Cardiac muscle cell (in vitro differentiated cells and primary cell): ENCODE data around the gene MBTPS2. TPM values are rescaled to one million over a fixed set of nuclear protein-coding genes. Genes with fewer than 3 reads are reported as not detected.
A peak's percentile ranks its signal among the peaks of the same experiment; 100 is the strongest.

ENCODE experiments used
- DNase-seq, 2 donors: peaks; one replicate each; pipeline versions ENCODE4 v3.0.0 to v3.0.0-alpha.2; 2010 to 2017; ENCODE audit warnings: low read depth in 1 of 2, low spot score in 1 of 2
- H3K27ac ChIP-seq: fragments of 200-600 bp; sonication (generic); 2 replicates; pipeline ENCODE4 v1.5.1; 2016
- H3K27me3 ChIP-seq: fragments of 200-600 bp; sonication (generic); 2 replicates; pipeline ENCODE4 v1.6.0; 2016; ENCODE audit warnings: control low read depth
- H3K36me3 ChIP-seq: fragments of 200-600 bp; sonication (generic); 2 replicates; pipeline ENCODE4 v1.5.1; 2016; ENCODE audit warnings: control low read depth
- H3K4me1 ChIP-seq: fragments of 200-600 bp; sonication (generic); 2 replicates; pipeline ENCODE4 v1.8.1; 2017; ENCODE audit warnings: low read depth, mild to moderate bottlenecking, mixed run types
- H3K4me3 ChIP-seq: fragments of 200-600 bp; sonication (generic); 2 replicates; pipeline ENCODE4 v1.5.1; 2016; ENCODE audit warnings: mild to moderate bottlenecking
- H3K9me3 ChIP-seq: fragments of 200-600 bp; sonication (generic); 2 replicates; pipeline ENCODE4 v1.5.1; 2017; ENCODE audit warnings: low read depth, mild to moderate bottlenecking, control low read depth
- polyA plus RNA-seq: library from polyadenylated mRNA; unstranded; fragments of >200 nt; fragmentation: Nextera tagmentation; extraction: Ambion mirVana; gene quantifications from 2 replicates; pipeline ENCODE4 v1.2.1, GENCODE V29; 2016
- total RNA-seq: library from RNA; depleted of rRNA; stranded (reverse); fragments of >200 nt; gene quantifications from 2 replicates; pipeline ENCODE4 v1.2.3, GENCODE V29; 2016
- TF ChIP-seq, protein P1 (sequence below): IDR thresholded peaks from 2 replicates; pipeline ENCODE4 v1.5.1; 2012; ENCODE audit warnings: low read depth, mild to moderate bottlenecking, low read length

MBTPS2 gene
- total and polyA plus RNA-seq, 2 experiments from 2014 or later, result 9.1 to 20.5 TPM

DNA sequence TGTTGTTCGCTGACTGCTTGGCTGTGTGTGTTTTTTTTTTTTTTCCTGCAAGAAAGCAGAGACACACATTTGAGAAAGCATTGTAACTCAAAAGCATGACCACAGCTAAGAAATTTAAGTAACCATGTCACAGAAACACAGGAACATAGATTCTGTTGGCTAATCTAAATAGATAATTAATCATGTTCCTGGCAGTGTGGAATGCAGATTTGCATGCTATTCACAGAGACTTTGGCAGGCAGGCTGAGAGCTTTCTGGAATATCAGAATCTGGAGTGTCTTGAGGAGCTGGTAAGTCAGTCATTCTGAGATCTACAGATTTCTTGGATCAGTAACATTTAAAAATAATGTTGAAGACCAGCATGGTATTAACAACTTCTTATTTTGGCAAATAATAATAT, 67.8 kb downstream of the MBTPS2 start:
- no peaks in the 10 kb centered on the region for H3K27me3 ChIP-seq
- TF ChIP-seq, protein P1, sequence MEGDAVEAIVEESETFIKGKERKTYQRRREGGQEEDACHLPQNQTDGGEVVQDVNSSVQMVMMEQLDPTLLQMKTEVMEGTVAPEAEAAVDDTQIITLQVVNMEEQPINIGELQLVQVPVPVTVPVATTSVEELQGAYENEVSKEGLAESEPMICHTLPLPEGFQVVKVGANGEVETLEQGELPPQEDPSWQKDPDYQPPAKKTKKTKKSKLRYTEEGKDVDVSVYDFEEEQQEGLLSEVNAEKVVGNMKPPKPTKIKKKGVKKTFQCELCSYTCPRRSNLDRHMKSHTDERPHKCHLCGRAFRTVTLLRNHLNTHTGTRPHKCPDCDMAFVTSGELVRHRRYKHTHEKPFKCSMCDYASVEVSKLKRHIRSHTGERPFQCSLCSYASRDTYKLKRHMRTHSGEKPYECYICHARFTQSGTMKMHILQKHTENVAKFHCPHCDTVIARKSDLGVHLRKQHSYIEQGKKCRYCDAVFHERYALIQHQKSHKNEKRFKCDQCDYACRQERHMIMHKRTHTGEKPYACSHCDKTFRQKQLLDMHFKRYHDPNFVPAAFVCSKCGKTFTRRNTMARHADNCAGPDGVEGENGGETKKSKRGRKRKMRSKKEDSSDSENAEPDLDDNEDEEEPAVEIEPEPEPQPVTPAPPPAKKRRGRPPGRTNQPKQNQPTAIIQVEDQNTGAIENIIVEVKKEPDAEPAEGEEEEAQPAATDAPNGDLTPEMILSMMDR, result no peak
- peak; percentile 21 to 50 for DNase-seq
- H3K36me3 ChIP-seq, result no peaks in the 10 kb centered on the region
- peak overlapping the region; percentile 60 for H3K27ac ChIP-seq
- no peak overlapping the region for H3K4me3 ChIP-seq
- no peaks in the 10 kb centered on the region for H3K9me3 ChIP-seq
- H3K4me1 ChIP-seq, result peaks cover 19% of the 10 kb centered on the region

DNA sequence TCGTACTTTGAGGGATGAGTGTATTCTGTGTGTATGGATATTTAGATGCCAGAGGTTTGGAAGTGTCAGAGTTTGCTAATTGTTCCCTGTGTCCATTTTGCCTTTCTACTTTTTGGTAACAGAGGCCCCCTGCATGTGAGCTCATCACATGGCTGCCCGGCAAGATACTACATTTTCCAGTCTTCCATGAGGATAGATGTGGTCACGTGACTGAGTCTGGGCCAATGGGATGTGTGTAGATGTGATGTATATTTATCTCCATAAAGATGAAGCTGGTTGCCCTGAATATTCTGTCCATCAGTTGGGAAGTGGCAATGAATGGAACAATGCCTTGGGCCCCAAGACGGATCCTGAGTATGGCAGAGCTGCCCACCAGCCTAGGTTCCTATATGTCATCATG, 72.1 kb downstream of the MBTPS2 start:
- TF ChIP-seq, protein P1, result no peak
- DNase-seq, result no peak
- Histone ChIP-seq H3K4me3 (no peak overlapping the region), H3K27ac (no peak overlapping the region), H3K27me3 (no peaks in the 10 kb centered on the region), H3K4me1 (peaks cover 13% of the 10 kb centered on the region), H3K36me3 (no peaks in the 10 kb centered on the region), H3K9me3 (no peaks in the 10 kb centered on the region)

DNA sequence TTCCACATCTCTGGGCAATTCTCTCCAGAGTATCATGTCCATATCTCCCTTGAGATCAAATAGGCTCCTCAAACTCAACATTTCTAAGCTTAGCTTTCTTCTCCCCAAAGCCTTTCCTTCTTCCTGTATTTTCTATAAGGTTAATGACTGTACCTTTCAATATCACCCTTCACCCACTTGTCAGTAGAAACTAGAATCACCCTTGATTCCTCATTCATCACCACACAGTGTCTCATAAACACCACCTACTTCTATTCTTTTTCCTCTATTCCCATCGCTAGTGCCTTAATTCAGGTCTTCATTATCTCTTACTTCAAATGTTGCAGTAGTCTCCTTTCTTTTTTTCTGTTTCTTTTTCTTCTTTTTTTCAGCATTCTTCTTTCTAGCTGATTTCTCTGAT, 72.8 kb downstream of the MBTPS2 start:
- DNase-seq, result no peak
- Histone ChIP-seq H3K27ac (no peak overlapping the region), H3K27me3 (no peaks in the 10 kb centered on the region), H3K4me3 (no peak overlapping the region), H3K9me3 (no peaks in the 10 kb centered on the region), H3K36me3 (no peaks in the 10 kb centered on the region), H3K4me1 (peaks cover 6% of the 10 kb centered on the region)
- TF ChIP-seq, protein P1, result no peak

DNA sequence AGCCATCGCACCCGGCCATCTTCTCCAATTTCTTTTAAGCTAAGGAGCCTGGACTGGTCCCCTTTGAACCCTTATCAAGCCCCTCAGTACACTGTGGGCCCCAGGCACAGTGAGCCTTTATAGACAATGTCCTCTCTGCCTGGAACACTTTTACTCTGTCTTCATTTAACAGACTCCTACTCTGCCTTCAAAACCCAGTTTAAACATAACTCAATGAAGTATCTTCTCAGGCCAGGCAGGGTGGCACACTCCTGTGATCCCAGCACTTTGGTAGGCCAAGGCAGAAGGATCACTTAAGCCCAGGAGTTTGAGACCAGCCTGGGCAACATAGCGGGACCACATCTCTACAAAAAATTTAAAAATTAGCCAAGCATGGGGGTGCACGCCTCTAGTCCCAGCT, 73.6 kb downstream of the MBTPS2 start:
- H3K4me3 ChIP-seq, result no peak overlapping the region
- H3K27ac ChIP-seq, result no peak overlapping the region
- DNase-seq, result no peak
- no peaks in the 10 kb centered on the region for H3K4me1 ChIP-seq
- TF ChIP-seq, protein P1, result no peak
- H3K9me3 ChIP-seq, result no peaks in the 10 kb centered on the region
- no peaks in the 10 kb centered on the region for H3K27me3 ChIP-seq
- H3K36me3 ChIP-seq, result no peaks in the 10 kb centered on the region

DNA sequence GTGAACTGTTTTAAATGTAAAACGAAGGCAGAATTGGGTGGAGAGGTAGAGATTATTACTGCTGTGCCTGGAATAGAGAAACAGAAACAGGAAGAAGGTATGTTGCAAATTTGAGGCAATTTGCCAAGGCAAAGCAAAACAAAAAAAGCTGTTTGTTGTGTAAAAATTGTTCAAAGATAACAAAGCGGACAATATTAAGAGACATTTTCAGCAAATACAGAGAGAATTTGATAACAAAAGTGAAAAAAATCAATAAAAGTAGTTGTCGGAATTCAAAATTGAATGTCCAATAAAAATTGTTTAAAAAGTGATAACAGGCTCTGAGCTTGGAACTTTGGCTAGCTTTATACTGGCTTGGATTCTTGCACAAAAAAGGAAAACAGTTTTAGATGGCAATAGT, 86.7 kb downstream of the MBTPS2 start:
- no peak overlapping the region for H3K27ac ChIP-seq
- H3K36me3 ChIP-seq, result no peaks in the 10 kb centered on the region
- no peaks in the 10 kb centered on the region for H3K9me3 ChIP-seq
- no peaks in the 10 kb centered on the region for H3K4me1 ChIP-seq
- TF ChIP-seq, protein P1, result no peak
- H3K4me3 ChIP-seq, result no peak overlapping the region
- DNase-seq, result peak in 1 of 2 donors; percentile 73
- no peaks in the 10 kb centered on the region for H3K27me3 ChIP-seq
